Mesendoderm (in vitro differentiated cells): Measurements from ENCODE around the gene DAB1.

ENCODE experiments used
- DNase-seq: peaks from one replicate; pipeline ENCODE4 v3.0.0; 2013
- H2AK5ac ChIP-seq: 2 replicates; pipeline ENCODE4 v1.6.1; 2013; ENCODE audit warnings: low read length, inconsistent platforms
- H2BK120ac ChIP-seq: 2 replicates; pipeline ENCODE4 v1.6.1; 2013; ENCODE audit warnings: low read depth, mild to moderate bottlenecking, low read length, moderate library complexity, mixed read lengths
- H2BK15ac ChIP-seq: replicated peaks from 2 replicates; pipeline ENCODE4 v1.6.1; 2013; ENCODE audit warnings: low read depth, mild to moderate bottlenecking, moderate library complexity
- H2BK5ac ChIP-seq: 2 replicates; pipeline ENCODE4 v1.6.1; 2013; ENCODE audit warnings: low read length, inconsistent platforms
- H3K18ac ChIP-seq: 2 replicates; pipeline ENCODE4 v1.6.1; 2013; ENCODE audit warnings: mild to moderate bottlenecking, low read length, mixed read lengths
- H3K23ac ChIP-seq: one replicate; pipeline ENCODE4 v1.6.1; 2013; ENCODE audit warnings: low read length
- H3K27ac ChIP-seq: 2 replicates; pipeline ENCODE4 v1.5.1; 2013; ENCODE audit warnings: low read depth, mild to moderate bottlenecking, inconsistent platforms, low read length, moderate library complexity
- H3K27me3 ChIP-seq: 2 replicates; pipeline ENCODE4 v1.6.1; 2013; ENCODE audit warnings: low read length, control low read depth, mild to moderate bottlenecking, inconsistent platforms; ENCODE audit not compliant: insufficient read depth, poor library complexity
- H3K36me3 ChIP-seq: 2 replicates; pipeline ENCODE4 v1.6.1; 2013; ENCODE audit warnings: low read length, inconsistent platforms; ENCODE audit not compliant: control insufficient read depth, insufficient read depth
- H3K4ac ChIP-seq: one replicate; pipeline ENCODE4 v1.6.1; 2013; ENCODE audit warnings: low read depth, mild to moderate bottlenecking, low read length, moderate library complexity
- H3K4me1 ChIP-seq: 2 replicates; pipeline ENCODE4 v1.6.1; 2013; ENCODE audit warnings: low read depth, low read length, inconsistent platforms; ENCODE audit not compliant: control insufficient read depth
- H3K4me2 ChIP-seq: 2 replicates; pipeline ENCODE4 v1.6.1; 2013; ENCODE audit warnings: low read length
- H3K4me3 ChIP-seq: 2 replicates; pipeline ENCODE4 v1.5.1; 2013; ENCODE audit warnings: mild to moderate bottlenecking, low read length
- H3K56ac ChIP-seq: one replicate; pipeline ENCODE4 v1.6.1; 2013; ENCODE audit warnings: low read length
- H3K79me1 ChIP-seq: 2 replicates; pipeline ENCODE4 v1.6.1; 2013; ENCODE audit warnings: low read length, inconsistent platforms
- H3K79me2 ChIP-seq: 2 replicates; pipeline ENCODE4 v1.6.1; 2013; ENCODE audit warnings: mild to moderate bottlenecking, low read length; ENCODE audit not compliant: control insufficient read depth, insufficient read depth
- H3K9ac ChIP-seq: 2 replicates; pipeline ENCODE4 v1.6.1; 2013; ENCODE audit warnings: low read length, inconsistent platforms
- H4K5ac ChIP-seq: one replicate; pipeline ENCODE4 v1.6.1; 2013; ENCODE audit warnings: low read length
- H4K8ac ChIP-seq: one replicate; pipeline ENCODE4 v1.6.1; 2013; ENCODE audit warnings: low read depth, mild to moderate bottlenecking, control low read depth, low read length, moderate library complexity
- WGBS: extraction: QIAGEN DNeasy Blood & Tissue Kit; methylation state at CpG from one replicate; pipeline ENCODE4 v1.1.7; 2013; ENCODE audit warnings: low lambda C conversion rate, missing lambda C conversion rate; ENCODE audit not compliant: insufficient coverage; ENCODE audit errors: extremely low coverage; 5-methylcytosine and 5-hydroxymethylcytosine counted together

Gene DAB1

GRCh38 chr1:57048856-57049255, 375.0 kb downstream of the DAB1 start:
- H3K27ac ChIP-seq: no peak overlapping the region
- no peak for DNase-seq
- H2BK15ac ChIP-seq: no peak overlapping the region
- H4K5ac ChIP-seq: no peak overlapping the region
- no peaks in the 10 kb centered on the region for H3K79me2 ChIP-seq
- H2AK5ac ChIP-seq: no peak overlapping the region
- H3K56ac ChIP-seq: no peak overlapping the region
- H3K79me1 ChIP-seq: no peaks in the 10 kb centered on the region
- no peak overlapping the region for H3K9ac ChIP-seq
- H2BK120ac ChIP-seq: no peak overlapping the region
- no peaks in the 10 kb centered on the region for H3K27me3 ChIP-seq
- H3K36me3 ChIP-seq: no peaks in the 10 kb centered on the region
- H3K4me2 ChIP-seq: no peak overlapping the region
- no peaks in the 10 kb centered on the region for H3K4me1 ChIP-seq
- no peak overlapping the region for H3K4ac ChIP-seq
- H2BK5ac ChIP-seq: no peak overlapping the region
- no peak overlapping the region for H3K4me3 ChIP-seq
- no CpG with 5 or more reads among the region's 9 CpGs for WGBS
- no peak overlapping the region for H3K18ac ChIP-seq
- H3K23ac ChIP-seq: no peak overlapping the region
- H4K8ac ChIP-seq: no peak overlapping the region

GRCh38 chr1:57046462-57046861, 377.4 kb downstream of the DAB1 start:
- H3K27me3 ChIP-seq: no peaks in the 10 kb centered on the region
- H2BK5ac ChIP-seq: no peak overlapping the region
- no peak overlapping the region for H3K18ac ChIP-seq
- no peak overlapping the region for H3K56ac ChIP-seq
- WGBS: no CpG with 5 or more reads among the region's 1 CpG
- H2BK15ac ChIP-seq: no peak overlapping the region
- H4K5ac ChIP-seq: no peak overlapping the region
- H3K23ac ChIP-seq: no peak overlapping the region
- no peaks in the 10 kb centered on the region for H3K79me1 ChIP-seq
- no peak overlapping the region for H3K4me2 ChIP-seq
- H3K36me3 ChIP-seq: no peaks in the 10 kb centered on the region
- no peaks in the 10 kb centered on the region for H3K79me2 ChIP-seq
- H3K4ac ChIP-seq: no peak overlapping the region
- no peak overlapping the region for H2BK120ac ChIP-seq
- no peak overlapping the region for H2AK5ac ChIP-seq
- H3K9ac ChIP-seq: no peak overlapping the region
- H4K8ac ChIP-seq: no peak overlapping the region
- no peak overlapping the region for H3K4me3 ChIP-seq
- no peak for DNase-seq
- no peak overlapping the region for H3K27ac ChIP-seq
- no peaks in the 10 kb centered on the region for H3K4me1 ChIP-seq

GRCh38 chr1:57041901-57042300, 382.0 kb downstream of the DAB1 start:
- H3K18ac ChIP-seq: no peak overlapping the region
- no peak overlapping the region for H3K4ac ChIP-seq
- H3K27me3 ChIP-seq: no peaks in the 10 kb centered on the region
- no peak overlapping the region for H2AK5ac ChIP-seq
- H3K9ac ChIP-seq: no peak overlapping the region
- no peaks in the 10 kb centered on the region for H3K36me3 ChIP-seq
- H3K27ac ChIP-seq: no peak overlapping the region
- H3K56ac ChIP-seq: no peak overlapping the region
- H2BK5ac ChIP-seq: no peak overlapping the region
- no peak overlapping the region for H4K5ac ChIP-seq
- H3K4me2 ChIP-seq: no peak overlapping the region
- no peak overlapping the region for H2BK120ac ChIP-seq
- H3K4me1 ChIP-seq: peaks cover 2% of the 10 kb centered on the region
- no peak overlapping the region for H3K23ac ChIP-seq
- H3K79me2 ChIP-seq: no peaks in the 10 kb centered on the region
- no peak for DNase-seq
- no peak overlapping the region for H2BK15ac ChIP-seq
- H3K79me1 ChIP-seq: no peaks in the 10 kb centered on the region
- H4K8ac ChIP-seq: no peak overlapping the region
- WGBS: no CpG with 5 or more reads among the region's 3 CpGs
- no peak overlapping the region for H3K4me3 ChIP-seq

GRCh38 chr1:57040811-57041210, 383.0 kb downstream of the DAB1 start:
- Histone ChIP-seq H2AK5ac (no peak overlapping the region), H3K23ac (no peak overlapping the region), H3K56ac (no peak overlapping the region), H3K9ac (no peak overlapping the region), H3K36me3 (no peaks in the 10 kb centered on the region), H4K5ac (no peak overlapping the region), H2BK120ac (no peak overlapping the region), H3K27me3 (no peaks in the 10 kb centered on the region), H3K4me3 (no peak overlapping the region), H3K79me1 (no peaks in the 10 kb centered on the region), H3K79me2 (no peaks in the 10 kb centered on the region), H3K4me2 (no peak overlapping the region), H3K4ac (no peak overlapping the region), H2BK15ac (no peak overlapping the region), H4K8ac (no peak overlapping the region), H3K27ac (no peak overlapping the region), H3K18ac (no peak overlapping the region), H3K4me1 (peaks cover 2% of the 10 kb centered on the region), H2BK5ac (no peak overlapping the region)
- WGBS: no CpG with 5 or more reads among the region's 2 CpGs
- no peak for DNase-seq

GRCh38 chr1:57036641-57037579, 386.9 kb downstream of the DAB1 start:
- Histone ChIP-seq H3K79me2 (no peaks in the 10 kb centered on the region), H2BK5ac (no peak overlapping the region), H4K5ac (no peak overlapping the region), H3K27ac (no peak overlapping the region), H3K27me3 (no peaks in the 10 kb centered on the region), H3K79me1 (no peaks in the 10 kb centered on the region), H2BK15ac (no peak overlapping the region), H2BK120ac (no peak overlapping the region), H3K18ac (no peak overlapping the region), H3K4me1 (peaks cover 2% of the 10 kb centered on the region), H3K36me3 (no peaks in the 10 kb centered on the region), H3K56ac (no peak overlapping the region), H3K23ac (no peak overlapping the region), H3K4ac (no peak overlapping the region), H3K4me3 (no peak overlapping the region), H3K4me2 (no peak overlapping the region), H3K9ac (no peak overlapping the region), H4K8ac (no peak overlapping the region), H2AK5ac (no peak overlapping the region)
- no peak for DNase-seq
- WGBS: no CpG with 5 or more reads among the region's 4 CpGs

- Histone ChIP-seq H2BK15ac (no peak overlapping the region), H3K4me1 (peaks cover 2% of the 10 kb centered on the region), H3K4ac (no peak overlapping the region), H2BK120ac (no peak overlapping the region), H3K9ac (no peak overlapping the region), H2BK5ac (no peak overlapping the region), H2AK5ac (no peak overlapping the region), H3K36me3 (no peaks in the 10 kb centered on the region), H3K79me1 (no peaks in the 10 kb centered on the region), H3K23ac (no peak overlapping the region), H3K4me2 (no peak overlapping the region), H3K18ac (no peak overlapping the region), H4K8ac (no peak overlapping the region), H3K27me3 (no peaks in the 10 kb centered on the region), H3K27ac (no peak overlapping the region), H3K79me2 (no peaks in the 10 kb centered on the region), H4K5ac (no peak overlapping the region), H3K56ac (no peak overlapping the region), H3K4me3 (no peak overlapping the region)
- no CpG with 5 or more reads among the region's 2 CpGs for WGBS
- no peak for DNase-seq
Observed at GRCh38 chr1:57034713-57035112, 389.1 kb downstream of the DAB1 start.
